ENCODE results near the gene CFAP65. TPM values are rescaled to one million over a fixed set of nuclear protein-coding genes. Genes with fewer than 3 reads are reported as not detected.

CFAP65 gene
- total RNA-seq, 1 donor from 2014 or later, result not detected

DNA sequence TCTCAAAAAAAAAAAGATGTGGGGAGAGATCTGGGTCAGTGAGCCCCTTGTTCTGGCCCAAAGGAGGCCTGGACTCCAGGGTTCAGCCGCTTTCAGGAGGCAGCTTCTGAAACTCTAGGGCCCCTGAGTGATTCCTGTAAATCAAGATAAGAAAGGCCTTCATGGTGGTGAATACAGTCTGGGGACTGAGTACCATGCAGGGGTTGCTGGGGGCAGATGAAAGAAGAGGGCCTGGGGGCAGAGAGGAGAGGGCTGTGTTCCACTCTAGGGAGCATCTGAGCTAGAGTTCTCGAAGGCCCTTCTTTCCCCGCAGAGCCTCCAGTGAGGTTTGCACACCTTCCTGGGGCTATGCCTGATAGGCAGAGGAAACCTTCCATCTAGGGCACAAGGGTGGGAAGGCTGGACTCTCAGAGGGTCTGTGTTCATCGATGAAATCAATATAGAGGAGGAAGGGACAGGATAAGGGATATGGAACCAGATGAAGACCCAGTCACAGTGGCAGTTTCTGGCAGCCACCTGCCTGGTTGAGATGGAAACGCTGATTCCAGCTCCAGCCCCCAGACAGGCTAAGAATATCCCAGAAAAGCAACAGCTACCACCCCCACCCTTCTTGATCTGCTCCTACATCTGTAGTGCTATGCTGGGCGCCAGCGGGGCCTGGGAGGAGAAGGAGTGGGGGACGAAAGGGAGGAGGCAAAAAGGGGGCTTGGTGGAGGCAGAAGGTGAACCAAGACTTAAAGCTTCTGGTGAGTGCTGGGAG is 86.6 kb downstream of the CFAP65 start:
- Histone ChIP-seq H3K9ac (ENCODE audit: low read depth in 1 of 3, low read length in 3 of 3) (no peak overlapping the region), H3K27ac (ENCODE audit: low read depth, low read length) (no peak overlapping the region), H3K36me3 (ENCODE audit: control insufficient read depth in 3 of 3, insufficient read depth in 3 of 3, low read length in 3 of 3) (no peaks in the 10 kb centered on the region), H3K4me3 (ENCODE audit: low read length in 3 of 3) (no peak overlapping the region), H3K27me3 (ENCODE audit: control insufficient read depth in 3 of 3, insufficient read depth in 3 of 3, low read length in 3 of 3) (peaks cover 28 to 50% (median 43%) of the 10 kb centered on the region in 3 donors), H3K4me1 (ENCODE audit: control insufficient read depth in 3 of 3, insufficient read depth in 3 of 3, low read length in 3 of 3) (peaks cover 0 to 2% (median 0%) of the 10 kb centered on the region in 3 donors), H3K9me3 (ENCODE audit: control insufficient read depth in 3 of 3, low read length in 3 of 3) (no peaks in the 10 kb centered on the region)

DNA sequence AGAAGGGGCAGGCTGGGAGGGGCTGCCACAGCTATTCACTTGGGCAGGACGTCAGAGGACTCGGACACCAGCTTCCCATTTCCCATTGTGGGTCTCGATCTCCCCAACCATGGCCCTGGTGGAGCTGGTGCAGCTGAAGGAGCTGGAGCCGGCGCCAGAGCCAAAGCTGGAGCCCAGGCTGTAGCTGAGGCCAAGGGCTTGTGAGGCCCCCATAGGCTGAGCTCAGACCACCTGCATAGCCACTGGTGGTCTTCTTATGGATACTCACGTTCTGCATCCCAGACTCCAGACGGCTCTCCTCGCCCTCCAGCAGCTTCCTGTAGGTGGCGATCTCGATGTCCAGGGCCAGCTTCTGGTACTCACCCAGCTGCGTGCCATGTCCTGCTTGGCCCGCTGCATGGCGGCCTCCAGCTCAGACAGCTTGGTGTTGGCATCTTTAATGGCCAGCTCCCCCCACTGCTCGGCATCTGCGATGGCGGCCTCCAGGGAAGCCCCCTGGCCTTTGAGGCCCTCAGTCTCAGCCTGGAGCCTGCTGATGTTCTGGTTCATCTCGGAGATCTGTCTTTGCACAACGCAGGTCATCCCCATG is 87.9 kb downstream of the CFAP65 start:
- Histone ChIP-seq H3K9ac (ENCODE audit: low read depth in 1 of 3, low read length in 3 of 3) (no peak overlapping the region), H3K27me3 (ENCODE audit: control insufficient read depth in 3 of 3, insufficient read depth in 3 of 3, low read length in 3 of 3) (peaks cover 20 to 38% (median 36%) of the 10 kb centered on the region in 3 donors), H3K27ac (ENCODE audit: low read depth, low read length) (no peak overlapping the region), H3K9me3 (ENCODE audit: control insufficient read depth in 3 of 3, low read length in 3 of 3) (no peaks in the 10 kb centered on the region), H3K4me1 (ENCODE audit: control insufficient read depth in 3 of 3, insufficient read depth in 3 of 3, low read length in 3 of 3) (no peaks in the 10 kb centered on the region), H3K36me3 (ENCODE audit: control insufficient read depth in 3 of 3, insufficient read depth in 3 of 3, low read length in 3 of 3) (no peaks in the 10 kb centered on the region), H3K4me3 (ENCODE audit: low read length in 3 of 3) (no peak overlapping the region)

Small RNAs within 50 kb of the gene (small RNA-seq; reads per million reads assigned to genes)
- gene MIR3131 (not detected), gene MIR375 (11.5 reads per million, percentile 92 among the genes with 10 or more reads in this experiment)

Other genes starting within 250 kb of the CFAP65 start
- 9.9 TPM for gene PRKAG3, start 209.7 kb downstream of the CFAP65 start, total RNA-seq
- gene WNT6, start 181.7 kb downstream of the CFAP65 start, total RNA-seq, result not detected
- not detected for gene WNT10A, start 160.7 kb downstream of the CFAP65 start, total RNA-seq
- gene CDK5R2, start 81.8 kb downstream of the CFAP65 start, total RNA-seq, result not detected
- gene FEV, start 56.3 kb downstream of the CFAP65 start, total RNA-seq, result not detected
- not detected for gene CRYBA2, start 48.1 kb downstream of the CFAP65 start, total RNA-seq
- not detected for gene IHH, start 19.4 kb upstream of the CFAP65 start, total RNA-seq
- 15.1 TPM for gene NHEJ1, start 119.3 kb upstream of the CFAP65 start, total RNA-seq
- gene SLC23A3, start 128.5 kb upstream of the CFAP65 start, total RNA-seq, result 0.52 TPM
- gene CNPPD1, start 135.4 kb upstream of the CFAP65 start, total RNA-seq, result 27.1 TPM
- gene RETREG2, start 136.8 kb upstream of the CFAP65 start, total RNA-seq, result 35.5 TPM
- 11.5 TPM for gene ZFAND2B, start 165.3 kb upstream of the CFAP65 start, total RNA-seq
- 25.6 TPM for gene ABCB6, start 177.4 kb upstream of the CFAP65 start, total RNA-seq
- 16.7 TPM for gene ATG9A, start 188.1 kb upstream of the CFAP65 start, total RNA-seq
- gene ANKZF1, start 188.3 kb upstream of the CFAP65 start, total RNA-seq, result 27.7 TPM
- gene GLB1L, start 203.9 kb upstream of the CFAP65 start, total RNA-seq, result 13.0 TPM
- gene STK16, start 204.0 kb upstream of the CFAP65 start, total RNA-seq, result 6.3 TPM
- not detected for gene TUBA4B, start 211.7 kb upstream of the CFAP65 start, total RNA-seq
- gene TUBA4A, start 212.4 kb upstream of the CFAP65 start, total RNA-seq, result 30.8 TPM
- 49.6 TPM for gene DNAJB2, start 237.8 kb upstream of the CFAP65 start, total RNA-seq

Data from skeletal muscle tissue (tissue), 5 donors.